Parathyroid adenoma (tissue), 2 donors: Measurements from ENCODE around the gene FBN2.

Experiments
- H2AFZ ChIP-seq: fragments of 300-600 bp; sonication (generic); one replicate; pipeline ENCODE4 v1.7.0; 2017; ENCODE audit warnings: antibody characterized with exemption, mild to moderate bottlenecking
- H3K27ac ChIP-seq: fragments of 300-600 bp; sonication (generic); one replicate; pipeline ENCODE4 v1.7.0; 2017
- H3K27me3 ChIP-seq: fragments of 300-600 bp; sonication (generic); one replicate; pipeline ENCODE4 v1.7.0; 2017; ENCODE audit warnings: low read length; ENCODE audit not compliant: control insufficient read depth, insufficient read depth
- H3K36me3 ChIP-seq: fragments of 300-600 bp; sonication (generic); one replicate; pipeline ENCODE4 v1.7.0; 2017; ENCODE audit warnings: low read length; ENCODE audit not compliant: control insufficient read depth, insufficient read depth
- H3K4me1 ChIP-seq: fragments of 300-600 bp; sonication (generic); one replicate; pipeline ENCODE4 v1.7.0; 2017; ENCODE audit warnings: control low read depth
- H3K4me2 ChIP-seq: fragments of 300-600 bp; sonication (generic); one replicate; pipeline ENCODE4 v1.7.0; 2017; ENCODE audit warnings: low read length
- H3K4me3 ChIP-seq: fragments of 300-600 bp; sonication (generic); one replicate; pipeline ENCODE4 v1.7.0; 2017; ENCODE audit warnings: low read depth, low read length
- H3K79me2 ChIP-seq: fragments of 300-600 bp; sonication (generic); one replicate; pipeline ENCODE4 v1.7.0; 2017; ENCODE audit warnings: control low read depth
- H3K9ac ChIP-seq: fragments of 300-600 bp; sonication (generic); one replicate; pipeline ENCODE4 v1.7.0; 2017; ENCODE audit warnings: mild to moderate bottlenecking
- H3K9me3 ChIP-seq: fragments of 300-600 bp; sonication (generic); one replicate; pipeline ENCODE4 v1.7.0; 2017; ENCODE audit warnings: low read length; ENCODE audit not compliant: control insufficient read depth
- CTCF ChIP-seq: fragments of 300-600 bp; sonication (generic); IDR thresholded peaks from one replicate; pipeline ENCODE4 v1.7.0; 2017; ENCODE audit warnings: antibody characterized with exemption, mild to moderate bottlenecking
- donor health status: primary hyperparathyroidism.

Gene FBN2

GRCh38 chr5:128208436-128208835, 329.6 kb downstream of the FBN2 start:
- no peak overlapping the region for H3K27ac ChIP-seq

More at GRCh38 chr5:128208436-128208835, 329.6 kb downstream of the FBN2 start:
- H2AFZ ChIP-seq: no peak overlapping the region
- no peak overlapping the region for H3K9ac ChIP-seq
- no peaks in the 10 kb centered on the region for H3K9me3 ChIP-seq
- TF ChIP-seq CTCF: no peak
- no peaks in the 10 kb centered on the region for H3K27me3 ChIP-seq
- H3K79me2 ChIP-seq: no peaks in the 10 kb centered on the region
- H3K4me3 ChIP-seq: no peak overlapping the region
- no peaks in the 10 kb centered on the region for H3K4me1 ChIP-seq
- H3K36me3 ChIP-seq: no peaks in the 10 kb centered on the region
- no peak overlapping the region for H3K4me2 ChIP-seq
